KOPT-K1 (cell line): ENCODE data around the gene ABCB10.
"Not testable (repeated sequence)": the region's sequence is repeated elsewhere in the genome, so short reads cannot be mapped to it uniquely, and the experiment has no call there.

ENCODE experiments used
- H3K27ac ChIP-seq: fragments of 200-600 bp; sonication (generic); 2 replicates; pipeline ENCODE4 v1.5.1; 2016; ENCODE audit warnings: antibody characterized with exemption, mild to moderate bottlenecking, low read depth, low read length; ENCODE audit not compliant: poor library complexity, severe bottlenecking
- H3K36me3 ChIP-seq: fragments of 200-600 bp; sonication (generic); 2 replicates; pipeline ENCODE4 v1.5.1; 2017; ENCODE audit warnings: antibody characterized with exemption, mild to moderate bottlenecking, low read length, moderate library complexity; ENCODE audit not compliant: insufficient read depth
- H3K9me3 ChIP-seq: fragments of 200-600 bp; sonication (generic); 2 replicates; pipeline ENCODE4 v1.5.1; 2017; ENCODE audit warnings: antibody characterized with exemption, low read length, mild to moderate bottlenecking; ENCODE audit not compliant: insufficient read depth, poor library complexity, severe bottlenecking

The ABCB10 gene

DNA sequence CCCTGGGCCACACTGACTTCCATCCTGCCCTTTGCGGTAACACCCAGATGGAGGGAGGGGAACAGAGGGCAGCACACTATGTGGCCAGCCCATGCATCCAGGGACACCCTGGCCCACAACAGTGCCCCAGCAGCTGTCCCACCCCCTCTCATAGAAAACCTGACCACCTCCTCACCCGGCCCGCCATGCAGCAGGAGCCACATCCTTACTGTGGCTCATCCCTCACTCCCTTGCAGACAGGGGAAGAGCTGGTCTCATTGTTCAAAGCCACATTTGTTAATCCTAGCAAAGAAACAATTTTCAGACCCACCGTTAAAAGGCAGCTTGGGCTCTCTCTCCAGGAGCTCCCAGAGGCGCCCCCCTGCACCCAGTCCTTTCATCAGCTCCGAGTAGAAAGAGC, 27.2 kb downstream of the ABCB10 start:
- Histone ChIP-seq H3K27ac (no peak overlapping the region), H3K9me3 (no peaks in the 10 kb centered on the region), H3K36me3 (peaks cover 93% of the 10 kb centered on the region)

DNA sequence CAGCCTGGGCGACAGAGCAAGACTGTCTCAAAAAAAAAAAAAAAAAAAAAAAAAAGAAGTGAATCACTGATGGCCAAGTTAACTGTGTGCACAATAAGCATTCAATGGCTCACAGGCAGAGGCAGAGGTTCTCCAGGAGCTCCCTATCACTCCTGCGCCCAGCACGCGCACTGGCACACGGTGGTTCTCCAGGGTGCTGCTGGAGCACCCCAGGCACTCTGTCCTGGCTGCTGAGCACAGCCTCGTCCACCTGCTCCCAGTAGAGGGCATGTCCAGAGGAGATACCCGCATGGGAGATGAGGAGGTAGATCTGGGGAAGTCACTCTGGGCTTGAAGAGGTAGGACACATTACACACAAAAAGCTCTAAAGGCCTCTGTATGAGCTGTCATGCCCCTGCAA, 28.9 kb downstream of the ABCB10 start:
- H3K36me3 ChIP-seq, result peaks cover 96% of the 10 kb centered on the region

DNA sequence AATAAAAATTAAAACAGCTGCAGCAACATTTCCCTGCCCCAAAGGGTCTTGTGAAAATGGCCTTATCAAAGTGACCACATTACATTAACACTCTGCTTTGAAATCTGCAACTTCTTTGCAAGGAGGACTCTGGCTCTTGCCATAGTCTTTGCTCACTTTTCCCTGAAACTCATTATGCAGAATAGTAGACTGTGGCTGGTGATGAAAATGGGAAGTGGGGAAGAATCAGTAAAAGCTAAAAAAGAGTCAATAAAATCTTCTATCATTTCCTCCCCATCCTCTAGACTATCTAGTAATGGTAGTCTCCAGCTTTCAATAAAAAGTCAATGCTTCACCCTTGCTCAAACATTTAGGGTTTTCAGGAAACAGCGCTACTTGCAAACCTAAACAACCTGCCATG, 31.8 kb downstream of the ABCB10 start:
- H3K27ac ChIP-seq, result no peak overlapping the region
- no peaks in the 10 kb centered on the region for H3K9me3 ChIP-seq
- H3K36me3 ChIP-seq, result peaks cover 92% of the 10 kb centered on the region

More for the DNA sequence above, 28.9 kb downstream of the ABCB10 start:
- Histone ChIP-seq H3K9me3 (no peaks in the 10 kb centered on the region), H3K27ac (no peak overlapping the region)

DNA sequence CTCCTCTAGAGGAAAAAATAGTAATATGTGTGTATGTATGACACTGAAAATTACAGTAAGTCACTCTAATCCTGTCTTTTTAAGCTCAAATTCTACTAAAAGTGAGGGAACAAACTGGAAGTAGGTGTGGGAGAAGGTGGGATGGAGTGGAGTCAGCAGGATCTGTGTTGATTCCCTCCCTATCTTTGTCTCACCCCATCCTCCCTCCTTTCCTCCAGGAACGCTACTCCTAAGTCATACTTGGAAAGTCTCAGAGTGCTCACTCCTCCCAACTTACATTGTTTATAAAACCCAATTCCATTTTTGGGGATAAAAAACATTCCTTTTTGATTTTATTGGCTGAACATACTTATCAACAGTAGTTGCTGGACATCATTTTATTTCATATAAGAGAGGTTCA, 35.5 kb downstream of the ABCB10 start:
- H3K27ac ChIP-seq, result no peak overlapping the region
- peaks cover 80% of the 10 kb centered on the region for H3K36me3 ChIP-seq
- no peaks in the 10 kb centered on the region for H3K9me3 ChIP-seq

DNA sequence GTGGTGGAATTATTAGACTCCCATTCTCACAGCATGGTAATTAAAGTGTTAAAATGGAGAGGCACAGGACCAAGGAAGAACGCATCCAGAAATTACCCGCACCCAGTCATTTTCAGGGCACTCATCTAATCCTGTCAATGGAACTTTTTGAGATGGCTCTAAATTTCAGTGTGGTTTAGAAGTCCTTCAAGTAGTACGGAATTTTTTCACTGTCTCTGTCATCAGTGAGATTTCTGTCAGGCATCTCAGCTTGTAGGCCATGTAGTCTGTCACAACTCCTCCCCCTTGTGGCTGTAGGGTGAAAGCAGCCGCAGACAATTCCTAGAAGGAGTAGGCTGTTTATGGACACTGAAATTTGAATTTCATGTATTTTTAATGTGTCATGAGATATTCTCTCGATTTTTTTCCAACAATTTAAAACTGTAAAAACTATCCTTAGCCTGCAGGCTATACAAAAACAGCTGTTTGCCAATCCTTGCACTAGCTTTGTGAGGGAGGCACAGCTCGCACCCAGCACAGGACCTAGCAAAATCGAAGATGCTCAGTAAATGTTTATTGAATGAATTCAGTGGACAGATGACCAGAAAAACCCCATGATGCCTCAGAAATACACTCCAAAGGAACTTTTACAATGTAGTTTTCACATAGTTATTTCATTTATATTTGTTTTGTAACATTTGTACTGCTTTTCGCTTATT, 43.8 kb downstream of the ABCB10 start:
- Histone ChIP-seq H3K36me3 (peaks cover 29% of the 10 kb centered on the region), H3K27ac (no peak overlapping the region), H3K9me3 (no peaks in the 10 kb centered on the region)

DNA sequence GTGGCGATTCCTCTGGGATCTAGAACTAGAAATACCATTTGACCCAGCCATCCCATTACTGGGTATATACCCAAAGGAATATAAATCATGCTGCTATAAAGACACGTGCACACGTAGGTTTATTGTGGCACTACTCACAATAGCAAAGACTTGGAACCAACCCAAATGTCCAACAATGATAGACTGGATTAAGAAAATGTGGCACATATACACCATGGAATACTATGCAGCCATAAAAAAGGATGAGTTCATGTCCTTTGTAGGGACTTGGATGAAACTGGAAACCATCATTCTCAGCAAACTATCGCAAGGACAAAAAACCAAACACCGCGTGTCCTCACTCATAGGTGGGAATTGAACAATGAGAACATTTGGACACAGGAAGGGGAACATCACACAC, 46.9 kb downstream of the ABCB10 start:
- not testable (repeated sequence) for H3K27ac ChIP-seq, H3K36me3 ChIP-seq, H3K9me3 ChIP-seq

DNA sequence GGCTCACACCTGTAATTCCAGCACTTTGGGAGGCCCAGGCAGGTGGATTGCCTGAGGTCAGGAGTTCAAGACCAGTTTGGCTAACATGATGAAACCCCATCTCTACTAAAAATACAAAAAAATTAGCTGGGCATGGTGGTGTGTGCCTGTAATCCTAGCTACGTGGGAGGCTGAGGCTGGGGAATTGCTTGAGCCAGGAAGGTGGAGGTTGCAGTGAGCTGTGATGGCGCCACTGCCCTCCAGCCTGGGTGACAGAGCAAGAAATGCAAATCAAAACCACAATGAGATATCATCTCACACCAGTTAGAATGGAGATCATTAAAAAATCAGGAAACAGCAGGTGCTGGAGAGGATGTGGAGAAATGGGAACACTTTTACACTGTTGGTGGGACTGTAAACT, 47.3 kb downstream of the ABCB10 start:
- H3K36me3 ChIP-seq, H3K27ac ChIP-seq, H3K9me3 ChIP-seq: not testable (repeated sequence)

DNA sequence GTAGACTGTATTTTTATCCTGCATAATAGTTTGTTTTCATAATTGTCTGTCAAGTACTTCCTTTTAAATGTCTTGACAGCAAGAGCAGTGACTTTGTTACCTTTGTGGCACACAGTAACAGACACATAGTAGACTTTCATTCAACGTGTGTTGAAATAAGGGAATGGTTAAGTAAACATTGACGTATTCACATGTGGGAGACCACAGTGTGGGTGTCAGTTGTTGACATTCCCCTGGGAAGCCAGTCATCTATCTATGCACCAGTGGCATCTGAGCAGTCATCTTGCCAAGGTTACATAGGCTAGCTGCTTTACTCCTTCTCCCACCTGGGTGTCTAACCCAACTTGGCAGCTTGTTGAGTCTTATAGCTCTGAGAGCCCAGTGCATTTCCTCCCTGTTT, 48.9 kb downstream of the ABCB10 start:
- Histone ChIP-seq H3K9me3 (no peaks in the 10 kb centered on the region), H3K36me3 (peaks cover 13% of the 10 kb centered on the region), H3K27ac (no peak overlapping the region)

DNA sequence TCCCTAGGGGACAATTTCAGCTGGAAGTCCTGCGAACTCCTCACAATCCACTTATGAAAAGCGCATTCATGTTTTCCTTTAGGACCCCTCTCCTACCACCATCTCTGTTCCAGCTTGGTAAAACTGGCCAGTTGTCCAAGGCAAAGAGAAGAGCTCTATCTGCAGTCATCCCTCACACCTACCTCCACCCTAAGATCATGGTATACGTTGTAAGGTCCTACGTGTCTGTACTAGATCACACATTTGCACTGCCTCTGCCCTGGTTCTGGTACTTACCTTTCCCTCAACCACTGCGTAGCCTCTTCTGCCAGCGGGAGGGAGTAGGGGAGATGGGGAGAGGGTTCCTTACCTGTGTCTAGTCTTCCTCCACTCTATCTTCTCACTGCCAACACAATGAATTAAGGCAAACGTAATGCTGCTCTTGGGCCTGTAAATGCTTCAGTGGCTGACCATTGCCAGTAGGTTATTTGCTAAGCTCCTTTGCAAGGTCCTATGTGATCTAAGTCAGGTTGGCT, 49.6 kb downstream of the ABCB10 start:
- Histone ChIP-seq H3K9me3 (no peaks in the 10 kb centered on the region), H3K27ac (peak overlapping the region; percentile 76), H3K36me3 (peaks cover 17% of the 10 kb centered on the region)

DNA sequence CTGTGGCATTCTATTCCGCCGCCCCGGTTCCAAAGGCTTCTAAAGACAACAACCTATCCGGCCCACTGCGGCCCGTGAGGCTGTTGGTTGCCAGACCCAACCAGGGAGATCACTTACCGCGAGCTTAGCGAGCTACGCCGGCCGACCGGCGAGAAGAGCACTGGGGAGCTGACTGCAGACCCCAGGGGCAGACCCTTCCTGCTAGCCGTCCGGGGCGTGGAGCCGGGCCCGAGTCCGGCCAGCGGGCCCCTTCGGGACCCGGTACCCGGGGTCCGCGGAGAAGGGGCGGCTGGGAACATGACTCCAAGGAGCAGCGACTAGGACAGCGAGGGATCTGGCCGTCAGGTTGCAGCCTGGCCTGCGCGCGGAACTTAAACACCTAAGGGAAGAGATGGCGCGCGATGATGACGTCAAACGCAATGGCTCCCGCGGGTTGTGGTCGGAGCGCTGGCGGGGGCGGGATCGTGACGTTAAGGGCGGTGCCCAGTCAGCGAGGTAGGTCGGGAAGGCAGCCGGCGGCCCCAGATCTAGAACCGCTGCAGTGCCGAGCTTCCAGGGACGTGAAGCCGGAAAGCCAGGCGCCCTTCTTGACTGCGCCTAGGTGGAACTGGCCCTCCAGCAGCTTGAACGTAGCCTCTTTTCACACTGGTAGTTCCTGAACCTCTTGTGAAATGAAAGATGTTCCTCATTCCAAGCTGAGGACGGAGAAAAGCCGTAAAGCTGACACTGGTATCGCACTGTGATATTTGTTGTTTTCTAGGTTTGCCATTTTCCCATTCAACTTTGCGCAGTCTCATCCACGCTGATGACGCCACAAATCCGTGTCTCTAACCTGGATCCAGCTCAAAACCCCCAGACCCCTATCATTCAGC, 50.3 kb downstream of the ABCB10 start, which contains the start of gene NUP133:
Gene NUP133 (minus strand): TSS at position 391 of the 872 bp plus-strand sequence. CDS start 92 bp downstream, at position 299.
- peaks cover 22% of the 10 kb centered on the region for H3K36me3 ChIP-seq
- H3K9me3 ChIP-seq, result no peaks in the 10 kb centered on the region
- peak within 1 kb of the TSS; percentile 76 for H3K27ac ChIP-seq

DNA sequence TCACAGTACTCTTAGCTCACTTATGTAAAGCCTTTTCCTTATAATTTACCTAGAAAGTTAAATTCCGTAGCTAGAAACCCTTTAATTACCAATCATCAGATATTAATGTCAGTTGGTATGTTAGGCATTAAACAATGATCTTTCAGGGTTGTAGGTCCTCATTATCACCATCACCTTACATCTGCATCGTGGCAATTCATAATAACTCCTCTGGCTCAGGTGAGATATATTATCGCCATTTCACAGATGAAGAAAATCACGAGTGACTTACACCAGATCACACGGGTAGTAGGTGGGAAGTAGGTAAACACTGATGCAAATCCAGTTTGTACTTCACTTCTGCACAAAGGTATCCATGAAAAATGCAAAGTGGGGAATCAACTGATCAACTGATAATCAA, 51.0 kb downstream of the ABCB10 start:
- peak overlapping the region; percentile 76 for H3K27ac ChIP-seq

DNA sequence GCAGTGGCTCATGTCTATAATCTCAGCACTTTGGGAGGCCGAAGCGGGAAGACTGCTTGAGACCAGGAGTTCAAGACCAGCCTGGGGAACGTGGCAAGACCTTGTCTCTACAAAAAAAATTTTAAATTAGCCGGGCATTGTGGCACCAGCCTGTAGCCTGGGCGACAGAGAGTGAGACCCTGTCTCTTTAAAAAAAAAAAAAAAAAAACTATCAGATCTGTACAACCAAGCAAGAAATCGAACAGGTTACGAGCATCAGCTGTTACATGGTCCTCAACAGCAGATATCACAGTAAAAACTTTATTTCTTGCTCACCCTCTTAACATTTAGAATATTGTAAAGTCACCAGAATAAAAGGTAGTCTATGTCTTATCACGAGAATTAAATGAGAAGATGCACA, 51.9 kb downstream of the ABCB10 start:
- Histone ChIP-seq H3K27ac (no peak overlapping the region), H3K9me3 (no peaks in the 10 kb centered on the region), H3K36me3 (peaks cover 37% of the 10 kb centered on the region)

More for the DNA sequence above, 51.0 kb downstream of the ABCB10 start:
- peaks cover 29% of the 10 kb centered on the region for H3K36me3 ChIP-seq
- H3K9me3 ChIP-seq, result no peaks in the 10 kb centered on the region

DNA sequence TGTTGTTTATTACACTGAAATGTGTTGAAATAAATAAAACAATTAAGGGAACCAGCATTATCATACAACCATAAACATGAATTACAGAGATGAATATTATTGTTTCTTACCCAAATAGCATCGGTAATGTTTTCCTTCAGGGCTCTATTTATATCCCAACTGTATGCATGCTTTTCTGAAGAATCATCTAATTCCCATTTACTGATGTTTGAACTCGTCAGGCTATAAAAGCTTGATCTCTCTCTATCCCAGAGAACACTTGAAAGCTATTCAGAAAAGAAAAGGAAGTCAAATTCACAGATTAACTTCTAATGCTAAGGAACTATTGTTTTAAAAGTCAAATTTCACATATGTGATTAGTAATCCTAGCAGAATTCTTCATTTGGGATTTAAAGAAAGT, 62.7 kb downstream of the ABCB10 start:
- H3K9me3 ChIP-seq, result no peaks in the 10 kb centered on the region
- H3K36me3 ChIP-seq, result peaks cover 100% of the 10 kb centered on the region
- no peak overlapping the region for H3K27ac ChIP-seq

DNA sequence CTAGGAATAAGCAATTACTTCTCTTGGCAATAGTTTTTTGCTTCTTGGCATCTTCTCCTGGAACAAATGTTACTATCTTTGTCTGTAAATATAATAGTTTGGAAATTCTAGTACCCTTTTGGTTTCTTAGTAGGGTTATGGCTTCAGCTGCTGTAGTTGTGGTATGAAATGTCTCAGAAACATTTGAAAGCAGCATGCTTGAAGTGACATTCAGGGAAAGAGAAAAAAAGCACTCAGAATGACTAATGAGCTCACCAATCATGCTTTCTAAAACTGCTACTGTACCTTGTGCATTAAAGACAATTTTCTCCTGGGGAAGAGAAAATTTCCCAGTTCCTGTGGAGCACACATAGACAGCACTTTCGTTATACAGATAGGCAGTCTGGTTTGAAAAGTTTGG, 71.3 kb downstream of the ABCB10 start:
- Histone ChIP-seq H3K9me3 (no peaks in the 10 kb centered on the region), H3K27ac (no peak overlapping the region), H3K36me3 (peaks cover 98% of the 10 kb centered on the region)

DNA sequence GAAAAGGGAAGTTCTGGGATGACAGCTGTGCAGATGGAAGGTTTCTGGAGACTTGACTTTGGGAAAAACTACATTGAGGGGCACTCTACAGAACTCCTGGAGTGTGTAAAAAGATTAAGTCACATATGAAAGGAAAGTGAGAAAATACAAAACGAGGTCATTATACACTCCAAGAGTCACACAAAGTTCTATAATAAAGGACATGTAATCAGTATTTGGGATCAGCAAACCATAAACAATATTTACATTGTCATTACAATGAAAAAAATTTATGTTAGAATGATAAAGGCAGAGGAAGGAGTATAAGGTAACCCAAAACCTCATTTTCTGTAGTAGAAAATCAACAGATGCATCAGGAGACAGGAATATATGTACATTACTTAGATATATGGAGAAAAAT, 73.2 kb downstream of the ABCB10 start:
- Histone ChIP-seq H3K9me3 (no peaks in the 10 kb centered on the region), H3K36me3 (peaks cover 97% of the 10 kb centered on the region), H3K27ac (no peak overlapping the region)
